GM19467 (cell line): ENCODE data around the gene CRHR2.

Source experiments
- ATAC-seq: cut with Tn5 transposase; IDR thresholded peaks from one replicate; pipeline ENCODE4 v1.9.1; 2021; ENCODE audit warnings: mild to moderate bottlenecking, moderate library complexity; ENCODE audit not compliant: unreplicated experiment

CRHR2 gene

GRCh38 chr7:30633223-30633622 lies 49.0 kb downstream of the CRHR2 start:
- ATAC-seq, result no peak

GRCh38 chr7:30630986-30631385 lies 51.3 kb downstream of the CRHR2 start:
- no peak for ATAC-seq

GRCh38 chr7:30627026-30627425 lies 55.2 kb downstream of the CRHR2 start:
- no peak for ATAC-seq

- no peak for ATAC-seq
These were observed 57.0 kb downstream of the CRHR2 start for GRCh38 chr7:30625283-30625682.

GRCh38 chr7:30618961-30619360 lies 63.3 kb downstream of the CRHR2 start:
- no peak for ATAC-seq

GRCh38 chr7:30618080-30618676 lies 64.1 kb downstream of the CRHR2 start:
- no peak for ATAC-seq

- no peak for ATAC-seq
These were observed 64.9 kb downstream of the CRHR2 start for GRCh38 chr7:30617359-30617758.

- no peak for ATAC-seq
These were observed 65.9 kb downstream of the CRHR2 start for GRCh38 chr7:30616318-30616717.

- ATAC-seq, result no peak
These were observed 68.6 kb downstream of the CRHR2 start for GRCh38 chr7:30613366-30614325.

GRCh38 chr7:30612658-30613265 lies 69.5 kb downstream of the CRHR2 start:
- ATAC-seq, result no peak

GRCh38 chr7:30605832-30606231 lies 76.4 kb downstream of the CRHR2 start:
- no peak for ATAC-seq

- no peak for ATAC-seq
These were observed 77.4 kb downstream of the CRHR2 start for GRCh38 chr7:30604901-30605300.
